ENCODE measurements around the gene NAXE.
A peak's percentile ranks its signal among the peaks of the same experiment; 100 is the strongest.
"Not testable (repeated sequence)": the region's sequence is repeated elsewhere in the genome, so short reads cannot be mapped to it uniquely, and the experiment has no call there.

NAXE gene

DNA sequence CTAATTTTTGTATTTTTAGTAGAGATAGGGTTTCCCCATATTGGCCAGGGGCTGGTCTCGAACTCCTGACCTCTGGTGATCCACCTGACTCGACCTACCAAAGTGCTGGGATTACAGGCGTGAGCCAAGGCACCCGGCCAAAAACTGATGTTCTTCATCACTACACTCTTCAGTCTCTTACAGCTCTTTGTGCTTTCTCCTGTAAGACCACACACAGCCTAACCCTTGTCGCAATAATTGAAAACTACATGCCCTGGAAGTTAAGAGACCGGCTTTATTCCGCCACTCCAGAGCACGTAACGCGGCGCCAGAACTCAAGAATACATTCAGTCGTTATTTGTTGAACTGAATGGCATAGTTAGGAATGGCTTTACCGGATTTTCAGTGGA is 9.2 kb downstream of the NAXE start:
- no peak for DNase-seq (ENCODE audit: low read depth)
- H3K4me3 ChIP-seq (ENCODE audit: low read length), result peak overlapping the region; percentile 90
- TF ChIP-seq, protein P1, sequence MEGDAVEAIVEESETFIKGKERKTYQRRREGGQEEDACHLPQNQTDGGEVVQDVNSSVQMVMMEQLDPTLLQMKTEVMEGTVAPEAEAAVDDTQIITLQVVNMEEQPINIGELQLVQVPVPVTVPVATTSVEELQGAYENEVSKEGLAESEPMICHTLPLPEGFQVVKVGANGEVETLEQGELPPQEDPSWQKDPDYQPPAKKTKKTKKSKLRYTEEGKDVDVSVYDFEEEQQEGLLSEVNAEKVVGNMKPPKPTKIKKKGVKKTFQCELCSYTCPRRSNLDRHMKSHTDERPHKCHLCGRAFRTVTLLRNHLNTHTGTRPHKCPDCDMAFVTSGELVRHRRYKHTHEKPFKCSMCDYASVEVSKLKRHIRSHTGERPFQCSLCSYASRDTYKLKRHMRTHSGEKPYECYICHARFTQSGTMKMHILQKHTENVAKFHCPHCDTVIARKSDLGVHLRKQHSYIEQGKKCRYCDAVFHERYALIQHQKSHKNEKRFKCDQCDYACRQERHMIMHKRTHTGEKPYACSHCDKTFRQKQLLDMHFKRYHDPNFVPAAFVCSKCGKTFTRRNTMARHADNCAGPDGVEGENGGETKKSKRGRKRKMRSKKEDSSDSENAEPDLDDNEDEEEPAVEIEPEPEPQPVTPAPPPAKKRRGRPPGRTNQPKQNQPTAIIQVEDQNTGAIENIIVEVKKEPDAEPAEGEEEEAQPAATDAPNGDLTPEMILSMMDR (conservative IDR thresholded peaks at IDR 0.05; ENCODE audit: low read length), result no peak

DNA sequence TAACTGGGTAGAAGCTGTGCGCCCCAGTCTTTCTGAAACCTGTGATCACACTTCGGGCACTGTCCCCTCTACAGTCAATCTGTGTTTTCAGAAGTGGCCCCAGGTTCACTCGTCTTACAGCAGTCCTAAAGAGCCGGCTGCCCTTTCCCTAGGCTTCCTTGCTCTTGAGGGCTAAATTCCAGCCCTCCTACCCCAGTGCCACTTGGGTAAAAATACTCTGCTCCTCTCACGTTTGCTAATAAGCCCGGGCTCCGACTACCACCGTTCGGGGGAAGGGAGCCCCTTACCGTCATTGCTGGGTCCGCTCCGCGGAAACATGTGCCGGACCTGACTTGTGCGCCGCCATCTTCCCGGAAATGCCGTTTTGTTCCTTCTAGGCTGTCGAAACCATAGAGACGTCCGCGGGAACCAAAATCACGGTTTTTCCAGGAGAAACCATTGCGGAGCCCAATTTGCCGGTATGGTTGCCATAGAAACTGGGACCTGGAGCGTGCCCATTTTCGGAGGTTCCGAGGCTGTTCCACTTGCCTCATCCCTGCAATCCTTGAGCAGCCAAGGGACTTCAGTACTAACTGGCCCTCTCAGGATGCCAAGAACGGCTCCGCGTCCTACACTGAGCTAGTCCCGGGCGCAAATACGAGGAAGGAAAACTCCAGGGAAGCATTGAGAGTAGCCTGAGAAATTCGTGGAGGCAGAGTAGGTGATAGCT is 9.7 kb downstream of the NAXE start, which contains the start of gene GPATCH4:
Gene GPATCH4 (minus strand): TSS at position 358 of the 709 bp plus-strand sequence.
- TF ChIP-seq, protein P1 (conservative IDR thresholded peaks at IDR 0.05; ENCODE audit: low read length), result no peak

DNA sequence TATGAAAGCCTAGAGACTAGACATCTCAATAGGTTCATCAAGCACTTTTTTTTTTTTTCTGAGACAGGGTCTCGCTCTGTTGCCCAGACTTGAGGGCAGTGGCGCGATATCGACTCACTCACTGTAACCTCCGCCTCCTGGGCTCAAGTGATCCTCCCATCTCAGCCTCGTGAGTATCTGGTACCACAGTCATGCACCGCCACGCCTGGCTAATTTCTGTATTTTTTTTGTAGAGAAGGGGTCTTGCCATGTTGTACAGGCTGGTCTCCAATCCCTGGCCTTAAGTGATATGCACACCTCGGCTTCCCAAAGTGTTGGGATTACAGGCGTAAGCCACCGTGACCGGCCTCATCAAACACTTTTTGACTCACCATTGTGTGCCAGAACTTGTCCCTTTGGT is 10.3 kb downstream of the NAXE start:
- TF ChIP-seq, protein P1 (conservative IDR thresholded peaks at IDR 0.05; ENCODE audit: low read length), result no peak
- H3K4me3 ChIP-seq (ENCODE audit: low read length), result peak overlapping the region; percentile 90
- no peak for DNase-seq (ENCODE audit: low read depth)

More for the DNA sequence above, 9.7 kb downstream of the NAXE start, which contains the start of gene GPATCH4:
- DNase-seq (ENCODE audit: low read depth), result peak; percentile 93
- H3K4me3 ChIP-seq (ENCODE audit: low read length), result peak within 1 kb of the TSS; percentile 90

DNA sequence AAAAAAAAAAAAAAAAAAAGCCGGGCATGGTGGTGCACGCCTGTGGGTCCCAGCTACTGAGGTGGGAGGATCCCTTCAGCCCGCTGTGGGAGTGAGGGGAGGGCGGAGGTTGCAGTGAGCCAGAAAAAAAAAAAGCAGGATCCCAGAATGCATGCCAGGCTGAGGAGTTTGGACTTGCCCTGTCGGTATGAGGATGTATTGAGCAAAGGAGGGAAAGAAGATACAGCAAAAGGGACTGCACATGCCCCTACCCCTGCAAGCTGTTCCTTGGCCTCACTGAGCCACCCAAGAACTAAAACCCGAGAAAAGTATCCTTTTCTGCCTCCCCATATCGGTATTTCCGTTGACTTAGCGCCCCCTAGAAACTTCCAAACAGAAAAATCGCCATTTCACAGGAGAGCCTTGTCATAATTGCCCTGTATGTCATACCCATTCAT is 11.0 kb downstream of the NAXE start:
- no peak for DNase-seq (ENCODE audit: low read depth)
- no peak overlapping the region for H3K4me3 ChIP-seq (ENCODE audit: low read length)
- TF ChIP-seq, protein P1 (conservative IDR thresholded peaks at IDR 0.05; ENCODE audit: low read length), result peak; percentile 38

DNA sequence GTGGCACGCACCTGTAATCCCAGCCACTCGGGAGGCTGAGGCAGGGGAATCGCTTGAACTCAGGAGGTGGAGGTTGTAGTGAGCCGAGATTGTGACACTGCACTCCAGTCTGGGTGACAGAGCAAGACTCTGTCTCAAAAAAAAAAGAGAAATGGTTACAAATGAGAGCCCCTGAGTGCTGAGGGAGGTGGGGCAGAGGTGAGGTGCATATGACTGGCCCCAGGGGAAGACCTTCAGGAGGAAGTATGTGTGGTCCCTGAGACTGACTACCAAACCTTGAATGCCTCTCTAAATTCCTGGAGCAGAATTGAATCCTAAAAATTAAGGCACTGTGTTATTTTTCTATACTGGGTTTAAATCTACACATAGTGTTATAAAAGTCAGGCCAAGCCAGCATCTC is 15.8 kb downstream of the NAXE start:
- DNase-seq (ENCODE audit: low read depth); H3K4me3 ChIP-seq (ENCODE audit: low read length): not testable (repeated sequence)

DNA sequence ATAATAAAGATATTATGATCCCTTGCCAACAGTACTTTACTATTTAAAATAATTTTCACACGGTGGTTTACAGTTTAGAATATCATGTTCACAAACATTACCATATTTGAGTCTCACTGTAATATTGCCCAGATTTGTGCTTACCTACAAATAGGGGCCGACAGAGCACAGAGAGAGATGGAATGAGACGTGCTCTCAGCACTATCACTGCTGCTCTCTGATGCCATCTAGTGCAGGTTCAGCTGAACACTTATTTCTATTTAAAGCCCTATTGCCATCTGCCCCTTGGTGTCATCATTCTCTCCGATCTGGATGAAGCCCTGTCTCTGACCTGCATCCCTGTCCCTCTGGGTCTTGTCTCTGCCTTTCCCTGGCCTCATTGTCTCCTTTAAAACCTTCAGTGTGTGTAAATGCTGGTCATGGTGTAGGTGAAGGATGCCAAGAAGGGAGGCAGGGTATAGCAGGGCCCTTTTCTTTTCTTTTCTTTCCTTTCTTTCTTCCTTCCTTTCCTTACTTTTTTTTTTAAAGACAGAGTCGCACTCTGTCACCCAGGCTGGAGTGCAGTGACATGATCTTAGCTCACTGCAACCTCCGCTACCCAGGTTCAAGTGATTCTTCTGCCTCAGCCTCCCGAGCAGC is 16.6 kb downstream of the NAXE start:
- TF ChIP-seq, protein P1 (conservative IDR thresholded peaks at IDR 0.05; ENCODE audit: low read length), result peak; percentile 93
- peak; percentile 76 for DNase-seq (ENCODE audit: low read depth)
- no peak overlapping the region for H3K4me3 ChIP-seq (ENCODE audit: low read length)

DNA sequence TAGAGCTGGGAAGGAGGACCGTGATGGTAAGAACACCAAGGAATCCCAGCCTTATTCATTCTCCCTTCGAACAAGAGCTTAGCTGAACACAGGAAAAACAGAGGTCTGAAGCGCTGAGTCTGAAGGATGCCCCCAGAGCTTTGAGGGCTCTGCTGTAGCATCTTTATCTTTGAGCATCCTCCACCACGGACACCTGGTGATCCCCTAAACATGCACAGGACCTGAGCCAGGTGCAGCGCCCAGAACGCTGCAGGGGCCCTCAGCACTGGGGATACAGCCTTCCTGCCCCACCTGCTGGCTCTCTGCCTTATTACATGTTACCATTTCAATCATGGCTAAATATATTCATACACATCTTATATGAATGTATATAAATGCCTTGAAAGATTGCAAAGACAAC is 17.4 kb downstream of the NAXE start:
- TF ChIP-seq, protein P1 (conservative IDR thresholded peaks at IDR 0.05; ENCODE audit: low read length), result peak; percentile 51
- DNase-seq (ENCODE audit: low read depth), result no peak
- H3K4me3 ChIP-seq (ENCODE audit: low read length), result no peak overlapping the region

DNA sequence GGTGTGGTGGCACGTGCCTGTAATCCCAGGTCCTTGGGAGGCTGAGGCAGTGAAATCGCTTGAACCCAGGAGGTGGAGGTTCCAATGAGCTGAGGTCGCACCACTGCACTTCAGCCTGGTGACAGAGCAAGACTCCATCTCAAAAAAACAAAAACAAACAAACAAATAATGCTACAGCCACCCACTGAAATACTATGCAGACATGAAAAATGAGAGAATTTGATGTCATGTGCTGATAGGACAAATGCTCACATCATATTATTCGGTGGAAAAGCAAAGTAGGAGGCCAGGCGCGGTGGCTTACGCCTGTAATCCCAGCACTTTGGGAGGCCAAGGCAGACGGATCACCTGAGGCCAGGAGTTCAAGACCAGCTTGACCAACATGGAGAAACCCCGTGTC is 18.5 kb downstream of the NAXE start:
- DNase-seq (ENCODE audit: low read depth); H3K4me3 ChIP-seq (ENCODE audit: low read length): not testable (repeated sequence)
